Measurements from ENCODE around the gene ZNF726.
"Not testable (repeated sequence)": the region's sequence is repeated elsewhere in the genome, so short reads cannot be mapped to it uniquely, and the experiment has no call there.

The ZNF726 gene

GRCh38 chr19:23949611-23950010, 34.9 kb downstream of the ZNF726 start:
- no peak for DNase-seq

DNA sequence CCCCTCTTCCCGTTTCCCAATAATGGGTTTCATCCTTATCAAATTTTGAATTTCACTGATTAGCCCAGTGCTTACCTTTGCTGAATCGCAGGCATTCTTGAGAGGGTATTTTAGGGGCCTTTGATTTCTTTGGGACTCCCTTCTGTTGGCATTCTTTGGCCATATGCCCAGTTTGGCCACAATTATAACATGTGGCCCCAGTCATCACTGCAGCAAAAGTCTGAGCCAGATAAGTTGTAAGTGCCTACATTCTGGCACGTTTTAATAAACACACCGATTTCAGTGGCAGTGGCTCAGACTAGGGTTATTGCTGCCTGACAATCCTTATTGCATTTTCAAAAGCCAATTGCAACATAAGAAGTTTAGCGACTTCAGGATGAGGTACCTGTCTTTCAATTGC, 41.4 kb downstream of the ZNF726 start:
- DNase-seq = no peak

GRCh38 chr19:23957660-23958281, 43.1 kb downstream of the ZNF726 start:
- DNase-seq = no peak

DNA sequence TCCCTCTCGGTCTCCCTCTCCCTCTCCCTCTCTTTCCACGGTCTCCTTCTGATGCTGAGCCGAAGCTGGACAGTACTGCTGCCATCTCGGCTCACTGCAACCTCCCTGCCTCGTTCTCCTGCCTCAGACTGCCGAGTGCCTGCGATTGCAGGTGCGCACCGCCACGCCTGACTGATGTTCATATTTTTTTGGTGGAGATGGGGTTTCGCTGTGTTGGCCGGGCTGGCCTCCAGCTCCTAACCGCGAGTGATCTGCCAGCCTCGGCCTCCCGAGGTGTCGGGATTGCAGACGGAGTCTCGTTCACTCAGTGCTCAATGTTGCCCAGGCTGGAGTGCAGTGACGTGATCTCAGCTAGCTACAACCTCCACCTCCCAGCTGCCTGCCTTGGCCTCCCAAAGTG, 48.7 kb downstream of the ZNF726 start:
- not testable (repeated sequence) for DNase-seq

GRCh38 chr19:23963881-23964280, 49.2 kb downstream of the ZNF726 start:
- DNase-seq = not testable (repeated sequence)

GRCh38 chr19:23964334-23964733, 49.6 kb downstream of the ZNF726 start:
- DNase-seq = not testable (repeated sequence)

GRCh38 chr19:23969630-23970029, 54.9 kb downstream of the ZNF726 start:
- DNase-seq = no peak

GRCh38 chr19:23971598-23971997, 56.9 kb downstream of the ZNF726 start:
- no peak for DNase-seq

- no peak for DNase-seq
Measured at GRCh38 chr19:23972161-23972560, 57.5 kb downstream of the ZNF726 start.

- DNase-seq = no peak
Measured at GRCh38 chr19:23974941-23975340, 60.3 kb downstream of the ZNF726 start.

- not testable (repeated sequence) for DNase-seq
Measured at GRCh38 chr19:23976631-23977030, 61.9 kb downstream of the ZNF726 start.

DNA sequence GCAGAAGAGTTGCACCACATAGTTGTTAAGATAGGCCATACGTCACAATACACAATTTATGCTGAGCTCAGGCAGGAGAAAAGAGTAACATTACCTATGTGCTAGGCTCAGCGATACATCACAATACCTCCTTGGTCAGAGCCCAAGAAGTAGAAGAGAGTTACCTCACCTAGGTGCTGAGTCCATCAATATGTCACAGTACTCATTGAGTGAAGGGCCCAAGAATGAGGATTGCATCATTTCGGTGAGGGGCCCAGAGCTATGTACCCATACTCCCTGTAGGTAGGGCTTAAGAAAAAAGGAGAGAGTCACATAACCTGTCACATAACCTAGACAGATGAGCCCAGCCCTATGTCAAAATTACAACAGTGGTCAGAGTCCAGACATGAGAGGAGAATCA, 62.6 kb downstream of the ZNF726 start:
- DNase-seq = not testable (repeated sequence)

GRCh38 chr19:23978068-23978467, 63.4 kb downstream of the ZNF726 start:
- DNase-seq = no peak

DNA sequence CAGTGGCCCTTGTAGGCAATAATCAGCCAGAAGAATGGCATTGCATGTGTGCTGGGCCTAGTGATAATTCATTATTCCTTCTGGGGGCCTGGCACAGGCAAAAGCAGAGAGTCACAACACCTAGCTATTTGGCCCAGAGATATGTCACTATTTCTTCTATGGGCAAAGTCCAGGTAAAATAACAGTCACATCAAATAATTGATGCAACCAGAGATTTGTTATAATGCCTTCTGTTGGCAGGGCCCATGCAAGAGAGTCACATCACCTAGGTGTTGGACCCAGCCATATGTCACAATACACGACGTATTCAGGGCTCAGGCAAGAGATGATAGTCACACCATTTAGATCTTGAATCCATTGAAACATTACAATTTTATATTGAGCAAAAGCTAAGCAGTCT, 66.1 kb downstream of the ZNF726 start:
- no peak for DNase-seq

DNA sequence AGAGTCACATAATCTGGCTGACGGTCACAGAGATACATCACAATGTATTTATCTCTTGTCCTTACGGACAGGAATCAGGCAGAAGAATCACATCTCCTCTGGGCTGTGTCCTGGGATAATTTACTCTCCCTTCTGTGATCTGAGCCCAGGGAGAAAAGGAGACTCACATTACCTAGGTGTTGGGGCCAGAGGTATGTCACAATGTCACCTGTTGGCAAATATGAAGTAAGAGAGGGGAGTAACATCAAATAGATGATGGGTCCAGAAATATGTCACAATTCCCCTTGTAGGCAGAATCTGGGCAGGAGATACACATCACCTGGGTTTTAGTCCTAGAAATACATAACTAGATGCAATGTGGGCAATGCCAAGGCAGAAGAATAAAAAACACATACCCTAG, 67.2 kb downstream of the ZNF726 start:
- no peak for DNase-seq

GRCh38 chr19:23983406-23983805, 68.7 kb downstream of the ZNF726 start:
- no peak for DNase-seq
